PC-9 (cell line): Measurements from ENCODE around the gene GDPD5. TPM values are rescaled to one million over a fixed set of nuclear protein-coding genes. Genes with fewer than 3 reads are reported as not detected.

ENCODE experiments used
- BruUV-seq: library from RNA; stranded (reverse); fragments of 400-500 nt; replicated peaks from 2 replicates; lab custom pipeline; 2021; lab: Mats Ljungman, UMichigan
- CTCF ChIA-PET: fragments of 300-600 bp; sonication (Branson Sonifier 250); formaldehyde crosslinking; loops from one replicate; lab custom pipeline; 2022; ENCODE audit warnings: antibody characterized with exemption; lab: Charles Lee
- POLR2A ChIA-PET: fragments of 300-600 bp; sonication (Branson Sonifier 250); formaldehyde crosslinking; loops from one replicate; lab custom pipeline; 2022; ENCODE audit warnings: antibody characterized with exemption; ENCODE audit not compliant: unreplicated experiment; lab: Charles Lee
- DNase-seq, 2 experiments: peaks; one replicate each; pipeline versions ENCODE4 v3.0.0 to v3.0.0-alpha.2; 2015 to 2022; ENCODE audit warnings: mixed read lengths in 1 of 2
- H2AFZ ChIP-seq: fragments of 200-600 bp; sonication (generic); 2 replicates; pipeline ENCODE4 v1.8.1; 2017; ENCODE audit warnings: antibody characterized with exemption
- H3F3A ChIP-seq: fragments of 200-600 bp; sonication (generic); 2 replicates; pipeline ENCODE4 v1.8.1; 2017; ENCODE audit warnings: antibody characterized with exemption, mild to moderate bottlenecking, low read depth; ENCODE audit not compliant: insufficient read depth
- H3K27ac ChIP-seq: fragments of 200-600 bp; sonication (generic); 2 replicates; pipeline ENCODE4 v1.6.1; 2016; ENCODE audit warnings: mixed run types
- H3K27me3 ChIP-seq: fragments of 200-600 bp; sonication (generic); 2 replicates; pipeline ENCODE4 v1.6.1; 2016; ENCODE audit warnings: low read depth, mixed run types; ENCODE audit not compliant: insufficient read depth
- H3K36me3 ChIP-seq: fragments of 200-600 bp; sonication (generic); 2 replicates; pipeline ENCODE4 v1.6.1; 2016; ENCODE audit warnings: low read depth, mixed run types
- H3K4me1 ChIP-seq: fragments of 200-600 bp; sonication (generic); replicated peaks from 2 replicates; pipeline ENCODE4 v1.6.1; 2016; ENCODE audit warnings: mixed run types; ENCODE audit not compliant: insufficient read depth
- H3K4me2 ChIP-seq: fragments of 200-600 bp; sonication (generic); 2 replicates; pipeline ENCODE4 v1.6.1; 2017; ENCODE audit warnings: mixed run types
- H3K4me3 ChIP-seq: fragments of 200-600 bp; sonication (generic); 2 replicates; pipeline ENCODE4 v1.6.1; 2016; ENCODE audit warnings: mixed run types
- H3K79me2 ChIP-seq: fragments of 200-600 bp; sonication (generic); 2 replicates; pipeline ENCODE4 v1.6.1; 2017; ENCODE audit warnings: low read depth, mixed run types
- H3K9me2 ChIP-seq: fragments of 200-600 bp; sonication (generic); 2 replicates; pipeline ENCODE4 v1.8.1; 2017; ENCODE audit warnings: mild to moderate bottlenecking; ENCODE audit not compliant: insufficient read depth
- H3K9me3 ChIP-seq: fragments of 200-600 bp; sonication (generic); 2 replicates; pipeline ENCODE4 v1.8.1; 2016; ENCODE audit warnings: low read depth; ENCODE audit not compliant: insufficient read depth
- H4K20me1 ChIP-seq: fragments of 200-600 bp; sonication (generic); 2 replicates; pipeline ENCODE4 v1.8.1; 2017; ENCODE audit not compliant: insufficient read depth
- CTCF ChIP-seq: fragments of 200-600 bp; sonication (generic); conservative IDR thresholded peaks from 2 replicates; pipeline ENCODE4 v1.6.1; 2017; ENCODE audit warnings: mixed run types, antibody characterized with exemption, mild to moderate bottlenecking, moderate library complexity
- EZH2 ChIP-seq: fragments of 200-600 bp; sonication (generic); IDR thresholded peaks from 2 replicates; pipeline ENCODE4 v1.8.0; 2017; ENCODE audit warnings: antibody characterized with exemption, low read depth
- intact Hi-C: fragments of 100-400 bp; cut with micrococcal nuclease; formaldehyde crosslinking; loops from one replicate; pipeline ENCODE4 v1.10.0; 2022; ENCODE audit not compliant: unreplicated experiment
- total RNA-seq: library from RNA; stranded (reverse); gene quantifications from 2 replicates; pipeline ENCODE4 v1.2.3, GENCODE V29; 2021

Gene GDPD5
- total RNA-seq, 1 experiment from 2014 or later: 7.9 TPM

GRCh38 chr11:75516140-75516539 is 9.6 kb downstream of the GDPD5 start:
- no peaks in the 10 kb centered on the region for H3K27me3 ChIP-seq
- no peak overlapping the region for H3K4me3 ChIP-seq
- TF ChIP-seq CTCF (no peak), EZH2 (no peak)
- H3K9me2 ChIP-seq: no peaks in the 10 kb centered on the region
- H3K4me2 ChIP-seq: no peak overlapping the region
- no peaks in the 10 kb centered on the region for H3K79me2 ChIP-seq
- ChIA-PET CTCF (no interaction called here), POLR2A (no interaction called here)
- no peak overlapping the region for H3K27ac ChIP-seq
- intact Hi-C loops: no loop called here
- H2AFZ ChIP-seq: no peak overlapping the region
- no TSS peak for BruUV-seq
- no peak for DNase-seq
- no peaks in the 10 kb centered on the region for H4K20me1 ChIP-seq
- no peaks in the 10 kb centered on the region for H3F3A ChIP-seq
- H3K36me3 ChIP-seq: no peaks in the 10 kb centered on the region
- H3K4me1 ChIP-seq: no peaks in the 10 kb centered on the region
- H3K9me3 ChIP-seq: no peaks in the 10 kb centered on the region

GRCh38 chr11:75514596-75514995 is 11.1 kb downstream of the GDPD5 start:
- H3K4me2 ChIP-seq: no peak overlapping the region
- CTCF ChIA-PET: no interaction called here
- no peak overlapping the region for H3K27ac ChIP-seq
- H4K20me1 ChIP-seq: no peaks in the 10 kb centered on the region
- H2AFZ ChIP-seq: no peak overlapping the region
- H3K4me3 ChIP-seq: no peak overlapping the region
- H3K36me3 ChIP-seq: no peaks in the 10 kb centered on the region
- no peak for TF ChIP-seq EZH2
- no peaks in the 10 kb centered on the region for H3K79me2 ChIP-seq
- H3K27me3 ChIP-seq: no peaks in the 10 kb centered on the region
- DNase-seq: no peak
- H3K4me1 ChIP-seq: no peaks in the 10 kb centered on the region
- no TSS peak for BruUV-seq
- no peaks in the 10 kb centered on the region for H3K9me2 ChIP-seq
- no peaks in the 10 kb centered on the region for H3F3A ChIP-seq
- POLR2A ChIA-PET: interaction anchor here (0.6 kb wide), 1 partner anchor 127 kb away, joined by 4 read pairs; no protein-coding TSS in a partner anchor
- no peaks in the 10 kb centered on the region for H3K9me3 ChIP-seq
- intact Hi-C loops: no loop called here

GRCh38 chr11:75513250-75513649 is 12.5 kb downstream of the GDPD5 start:
- DNase-seq: no peak
- TF ChIP-seq EZH2 (no peak), CTCF (no peak)
- H3K4me1 ChIP-seq: peaks cover 7% of the 10 kb centered on the region
- intact Hi-C loops: no loop called here
- H3K27me3 ChIP-seq: no peaks in the 10 kb centered on the region
- no peaks in the 10 kb centered on the region for H3K9me3 ChIP-seq
- no peak overlapping the region for H3K4me2 ChIP-seq
- BruUV-seq: no TSS peak
- H3K4me3 ChIP-seq: no peak overlapping the region
- no peak overlapping the region for H3K27ac ChIP-seq
- H3K36me3 ChIP-seq: no peaks in the 10 kb centered on the region
- ChIA-PET CTCF (no interaction called here), POLR2A (no interaction called here)
- no peak overlapping the region for H2AFZ ChIP-seq
- H3F3A ChIP-seq: 0 out of 2 replicates have a peak, but pooled peaks cover under 1% of the 10 kb centered on the region
- H4K20me1 ChIP-seq: no peaks in the 10 kb centered on the region
- no peaks in the 10 kb centered on the region for H3K9me2 ChIP-seq
- H3K79me2 ChIP-seq: no peaks in the 10 kb centered on the region

GRCh38 chr11:75510723-75511019 is 15.1 kb downstream of the GDPD5 start:
- Histone ChIP-seq H3K9me3 (no peaks in the 10 kb centered on the region), H3K4me3 (no peak overlapping the region), H3F3A (0 out of 2 replicates have a peak, but pooled peaks cover 5% of the 10 kb centered on the region), H3K27me3 (no peaks in the 10 kb centered on the region), H3K27ac (no peak overlapping the region), H4K20me1 (no peaks in the 10 kb centered on the region), H2AFZ (no peak overlapping the region), H3K4me1 (peaks cover 15% of the 10 kb centered on the region), H3K9me2 (no peaks in the 10 kb centered on the region), H3K4me2 (no peak overlapping the region), H3K36me3 (no peaks in the 10 kb centered on the region), H3K79me2 (no peaks in the 10 kb centered on the region)
- CTCF ChIA-PET: interaction anchor here (0.6 to 1.0 kb wide), 3 partner anchors 11 to 138 kb away, joined by 5 to 7 read pairs (median 7); no protein-coding TSS in a partner anchor
- POLR2A ChIA-PET: interaction anchor here (0.8 kb wide), 1 partner anchor 12 kb away, joined by 10 read pairs; no protein-coding TSS in a partner anchor
- intact Hi-C loops: no loop called here
- TF ChIP-seq EZH2 (no peak), CTCF (no peak)
- DNase-seq: no peak
- no TSS peak for BruUV-seq
